CD8-positive, alpha-beta memory T cell (primary cell): ENCODE data around the gene ENG. TPM values are rescaled to one million over a fixed set of nuclear protein-coding genes. Genes with fewer than 3 reads are reported as not detected.

Experiments
- CTCF ChIA-PET: fragments of 350-600 bp; sonication (Branson Sonifier 250); formaldehyde crosslinking; loops from one replicate; lab custom pipeline; 2021; ENCODE audit warnings: antibody characterized with exemption; lab: Charles Lee
- POLR2A ChIA-PET: fragments of 350-600 bp; sonication (Branson Sonifier 250); formaldehyde crosslinking; loops from one replicate; lab custom pipeline; 2021; ENCODE audit warnings: antibody characterized with exemption; lab: Charles Lee
- DNase-seq, 5 donors: peaks; one replicate each; pipeline versions ENCODE4 v3.0.0 to v3.0.0-alpha.2; 2020 to 2022; ENCODE audit warnings: mixed read lengths in 1 of 5
- H3K27ac ChIP-seq: one replicate; pipeline ENCODE4 v1.7.0; 2013; ENCODE audit warnings: low read depth, mild to moderate bottlenecking, low read length, moderate library complexity
- H3K27me3 ChIP-seq: 2 replicates; pipeline ENCODE4 v1.7.0; 2013; ENCODE audit warnings: low read length, mild to moderate bottlenecking; ENCODE audit not compliant: insufficient read depth, poor library complexity, severe bottlenecking
- H3K36me3 ChIP-seq: 2 replicates; pipeline ENCODE4 v1.7.0; 2013; ENCODE audit warnings: mild to moderate bottlenecking, low read length, moderate library complexity; ENCODE audit not compliant: insufficient read depth
- H3K4me1 ChIP-seq: 2 replicates; pipeline ENCODE4 v1.7.0; 2013; ENCODE audit warnings: mild to moderate bottlenecking, low read length, moderate library complexity; ENCODE audit not compliant: insufficient read depth
- H3K4me3 ChIP-seq: 2 replicates; pipeline ENCODE4 v1.7.0; 2013; ENCODE audit warnings: mild to moderate bottlenecking, low read length
- H3K9me3 ChIP-seq: 2 replicates; pipeline ENCODE4 v1.7.0; 2013; ENCODE audit warnings: mild to moderate bottlenecking, low read length
- H3K27ac Mint-ChIP-seq, 8 donors: one replicate each; pipeline ENCODE4 v1.8.0; 2020 to 2021; ENCODE audit warnings: mixed read lengths in 8 of 8, mild to moderate bottlenecking in 6 of 8, inconsistent platforms in 3 of 8, moderate library complexity in 3 of 8
- H3K27me3 Mint-ChIP-seq, 2 donors: one replicate each; pipeline ENCODE4 v1.8.0; 2020 to 2021; ENCODE audit warnings: mixed read lengths in 2 of 2, mild to moderate bottlenecking in 1 of 2, moderate library complexity in 1 of 2
- H3K36me3 Mint-ChIP-seq, 3 donors: one replicate each; pipeline ENCODE4 v1.8.0; 2020 to 2021; ENCODE audit warnings: mixed read lengths in 3 of 3, inconsistent platforms in 1 of 3, mild to moderate bottlenecking in 1 of 3
- H3K4me1 Mint-ChIP-seq, 3 donors: one replicate each; pipeline ENCODE4 v1.8.0; 2020 to 2021; ENCODE audit warnings: mixed read lengths in 3 of 3, inconsistent platforms in 1 of 3, mild to moderate bottlenecking in 1 of 3
- H3K4me3 Mint-ChIP-seq, 7 donors: one replicate each; pipeline ENCODE4 v1.8.0; 2020 to 2021; ENCODE audit warnings: mixed read lengths in 7 of 7, mild to moderate bottlenecking in 6 of 7, moderate library complexity in 4 of 7, inconsistent platforms in 2 of 7
- H3K9me3 Mint-ChIP-seq, 5 donors: one replicate each; pipeline ENCODE4 v1.8.0; 2020 to 2022; ENCODE audit warnings: mixed read lengths in 5 of 5, mild to moderate bottlenecking in 3 of 5, moderate library complexity in 2 of 5, inconsistent platforms in 1 of 5
- polyA plus RNA-seq: library from polyadenylated mRNA; unstranded; fragments of 300-500 nt; fragmentation: Illumina TruSeq; gene quantifications from one replicate; pipeline ENCODE4 v1.2.3, GENCODE V29; 2021
- total RNA-seq, 2 experiments: library from RNA; stranded (reverse); gene quantifications; one replicate each; pipeline ENCODE4 v1.2.3, GENCODE V29; 2021

Gene ENG
- total and polyA plus RNA-seq, 3 experiments from 2014 or later = 7.9 to 19.3 (median 18.9) TPM

DNA sequence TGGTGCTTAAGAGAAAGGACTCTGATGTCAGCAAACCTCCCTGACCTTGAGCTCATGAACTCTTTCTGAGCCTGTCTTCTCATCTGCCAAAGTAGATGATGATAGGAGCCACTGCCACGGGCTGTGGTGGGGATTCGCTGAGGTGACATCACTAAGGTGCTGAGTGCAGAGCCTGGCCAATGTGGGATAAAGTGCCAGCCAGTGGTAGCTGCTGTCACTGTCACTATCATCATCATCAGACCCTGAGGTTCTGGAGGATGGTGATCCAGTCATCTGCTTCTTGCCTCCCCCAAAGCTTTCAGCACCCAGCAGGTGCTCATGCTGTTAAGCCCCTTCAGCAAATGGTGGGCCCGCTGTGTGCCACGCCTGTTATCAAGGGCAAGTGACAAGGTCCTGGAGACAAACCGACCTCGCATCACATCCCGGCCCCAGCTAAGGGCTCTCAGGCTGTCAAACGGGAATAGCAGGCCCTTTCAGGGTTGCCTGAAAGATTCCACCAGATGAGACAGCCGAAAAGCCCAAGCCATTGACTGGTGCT lies 45.4 kb downstream of the ENG start:
- no peak overlapping the region for H3K4me3 ChIP-seq
- H3K36me3 ChIP-seq = peaks cover 32% of the 10 kb centered on the region
- Mint-ChIP-seq H3K9me3 (no peaks in the 10 kb centered on the region), H3K4me3 (peak overlapping the region in 1 of 7 donors; percentile 37), H3K4me1 (peaks cover 7 to 14% (median 9%) of the 10 kb centered on the region in 3 donors), H3K27ac (peak overlapping the region in 1 of 8 donors; percentile 50), H3K27me3 (no peaks in the 10 kb centered on the region), H3K36me3 (peaks cover 0 to 69% (median 8%) of the 10 kb centered on the region in 3 donors)
- DNase-seq = no peak
- no peaks in the 10 kb centered on the region for H3K9me3 ChIP-seq
- ChIA-PET CTCF (interaction anchor here (1.1 to 1.2 kb wide), 2 partner anchors 43 to 60 kb away, joined by 4 read pairs; no protein-coding TSS in a partner anchor), POLR2A (no interaction called here)
- H3K27me3 ChIP-seq = no peaks in the 10 kb centered on the region
- peaks cover 5% of the 10 kb centered on the region for H3K4me1 ChIP-seq
- no peak overlapping the region for H3K27ac ChIP-seq

GRCh38 chr9:127808347-127809001 lies 46.0 kb downstream of the ENG start:
- Histone ChIP-seq H3K27me3 (no peaks in the 10 kb centered on the region), H3K4me3 (no peak overlapping the region), H3K9me3 (no peaks in the 10 kb centered on the region), H3K36me3 (peaks cover 26% of the 10 kb centered on the region), H3K4me1 (peaks cover 11% of the 10 kb centered on the region), H3K27ac (no peak overlapping the region)
- H3K27ac Mint-ChIP-seq = peak overlapping the region in 1 of 8 donors; percentile 50
- H3K4me1 Mint-ChIP-seq = peaks cover 13 to 20% (median 13%) of the 10 kb centered on the region in 3 donors
- ChIA-PET CTCF (interaction anchor here (1.1 to 1.2 kb wide), 2 partner anchors 44 to 61 kb away, joined by 4 read pairs; no protein-coding TSS in a partner anchor), POLR2A (no interaction called here)
- H3K4me3 Mint-ChIP-seq = no peak overlapping the region
- no peak for DNase-seq
- peaks cover 0 to 63% (median 8%) of the 10 kb centered on the region in 3 donors for H3K36me3 Mint-ChIP-seq
- no peaks in the 10 kb centered on the region for H3K27me3 Mint-ChIP-seq
- no peaks in the 10 kb centered on the region for H3K9me3 Mint-ChIP-seq

DNA sequence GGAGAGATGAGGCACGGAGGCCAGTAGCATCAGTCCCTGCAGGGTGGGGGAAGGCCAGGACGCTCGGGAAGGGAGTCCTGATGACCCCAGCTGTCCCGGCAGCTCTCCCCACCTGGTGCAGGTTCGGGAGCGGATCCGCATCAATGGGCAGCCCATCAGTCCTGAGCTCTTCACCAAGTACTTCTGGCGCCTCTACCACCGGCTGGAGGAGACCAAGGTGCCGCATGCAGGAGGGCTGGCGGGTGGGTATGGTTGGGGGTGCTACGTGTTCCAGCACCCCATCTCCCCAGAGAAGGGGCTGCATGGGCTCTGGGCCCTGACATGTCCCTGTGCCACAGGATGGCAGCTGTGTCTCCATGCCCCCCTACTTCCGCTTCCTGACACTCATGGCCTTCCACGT lies 47.6 kb downstream of the ENG start:
- peak overlapping the region in 1 of 7 donors; percentile 40 for H3K4me3 Mint-ChIP-seq
- no peaks in the 10 kb centered on the region for H3K27me3 ChIP-seq
- peaks cover 0 to 54% (median 8%) of the 10 kb centered on the region in 3 donors for H3K36me3 Mint-ChIP-seq
- no peak overlapping the region for H3K4me3 ChIP-seq
- no peaks in the 10 kb centered on the region for H3K9me3 ChIP-seq
- H3K36me3 ChIP-seq = peaks cover 19% of the 10 kb centered on the region
- POLR2A ChIA-PET = interaction anchor here (0.6 kb wide), 1 partner anchor 37 kb away, joined by 10 read pairs; no protein-coding TSS in a partner anchor
- peaks cover 19 to 32% (median 23%) of the 10 kb centered on the region in 3 donors for H3K4me1 Mint-ChIP-seq
- no peaks in the 10 kb centered on the region for H3K9me3 Mint-ChIP-seq
- H3K27me3 Mint-ChIP-seq = peaks cover 0 to 1% of the 10 kb centered on the region in 2 donors
- H3K27ac ChIP-seq = no peak overlapping the region
- CTCF ChIA-PET = no interaction called here
- H3K4me1 ChIP-seq = peaks cover 19% of the 10 kb centered on the region
- peak overlapping the region in 2 of 8 donors; percentile 28 to 81 for H3K27ac Mint-ChIP-seq
- DNase-seq = no peak

- H3K4me1 ChIP-seq = peaks cover 19% of the 10 kb centered on the region
- DNase-seq = peak in 1 of 5 donors; percentile 13
Measured at GRCh38 chr9:127805620-127806019, 48.8 kb downstream of the ENG start.

DNA sequence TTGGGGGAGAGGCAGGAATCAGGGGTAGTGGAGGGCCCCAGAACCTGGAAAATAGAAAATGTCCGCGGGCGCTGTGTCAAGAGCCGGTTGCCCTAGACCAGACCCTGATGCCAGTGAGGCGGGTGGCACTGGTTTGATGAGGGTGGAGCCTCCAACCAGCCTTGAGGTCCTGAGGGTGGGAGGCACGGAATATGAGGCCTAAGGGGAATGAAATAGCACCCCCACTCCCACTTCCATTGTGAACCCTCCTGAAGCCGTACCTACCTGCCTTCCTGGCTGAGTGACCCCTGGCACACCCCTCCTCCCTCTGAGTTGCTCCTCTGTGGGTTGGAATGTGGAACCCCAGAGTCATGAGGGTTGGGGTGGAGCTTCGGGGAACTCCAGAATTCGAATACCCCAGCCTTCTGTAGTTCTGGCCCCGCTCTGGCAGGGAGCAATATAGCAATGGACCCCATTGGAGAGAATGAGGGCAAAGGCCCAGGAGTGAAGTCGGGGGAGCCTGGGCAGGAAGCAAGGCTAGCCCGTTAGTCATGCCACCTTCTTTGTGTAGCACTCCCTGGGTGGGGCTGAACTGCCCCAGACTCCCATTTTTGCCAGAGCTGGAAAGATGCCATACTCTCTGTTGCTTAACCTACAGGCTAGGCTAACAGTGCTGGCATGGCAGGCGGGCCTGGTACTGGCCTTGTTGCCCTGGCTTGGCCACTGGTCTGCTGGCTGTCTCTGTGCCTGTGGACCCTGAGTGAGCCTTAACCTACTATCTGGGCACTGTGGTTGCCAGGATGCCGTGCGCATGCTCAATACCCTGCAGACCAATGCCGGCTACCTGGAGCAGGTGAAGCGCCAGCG lies 50.7 kb downstream of the ENG start:
- peak overlapping the region; percentile 91 to 98 (median 93) for H3K4me3 Mint-ChIP-seq

More at GRCh38 chr9:127805620-127806019, 48.8 kb downstream of the ENG start:
- H3K27me3 Mint-ChIP-seq = peaks cover 0 to 1% of the 10 kb centered on the region in 2 donors
- Histone ChIP-seq H3K27me3 (no peaks in the 10 kb centered on the region), H3K9me3 (no peaks in the 10 kb centered on the region), H3K27ac (no peak overlapping the region), H3K36me3 (peaks cover 19% of the 10 kb centered on the region), H3K4me3 (no peak overlapping the region)
- peak overlapping the region in 5 of 8 donors; percentile 26 to 84 (median 80) for H3K27ac Mint-ChIP-seq
- ChIA-PET CTCF (interaction anchor here (0.9 to 1.4 kb wide), 4 partner anchors 60 to 118 kb away, joined by 3 read pairs; no protein-coding TSS in a partner anchor), POLR2A (no interaction called here)
- no peaks in the 10 kb centered on the region for H3K9me3 Mint-ChIP-seq
- peak overlapping the region in 1 of 7 donors; percentile 51 for H3K4me3 Mint-ChIP-seq
- peaks cover 20 to 38% (median 27%) of the 10 kb centered on the region in 3 donors for H3K4me1 Mint-ChIP-seq
- H3K36me3 Mint-ChIP-seq = peaks cover 0 to 46% (median 6%) of the 10 kb centered on the region in 3 donors

GRCh38 chr9:127802576-127803443 lies 51.6 kb downstream of the ENG start, which contains the start of gene FPGS:
TSS of gene FPGS (plus strand) at chr9:127802882. CDS start at chr9:127802925, 43 bp downstream.
- H3K27ac ChIP-seq = peak within 1 kb of the TSS; percentile 90
- Mint-ChIP-seq H3K9me3 (no peaks in the 10 kb centered on the region), H3K36me3 (peaks cover 0 to 23% (median 5%) of the 10 kb centered on the region in 3 donors), H3K4me1 (peaks cover 20 to 46% (median 28%) of the 10 kb centered on the region in 3 donors), H3K27ac (peak within 1 kb of the TSS; percentile 81 to 100 (median 94)), H3K4me3 (peak within 1 kb of the TSS; percentile 91 to 98 (median 93)), H3K27me3 (peaks cover 0 to 1% of the 10 kb centered on the region in 2 donors)
- peaks cover 20% of the 10 kb centered on the region for H3K4me1 ChIP-seq
- no peaks in the 10 kb centered on the region for H3K9me3 ChIP-seq
- DNase-seq = peak; percentile 79 to 91 (median 85)
- ChIA-PET POLR2A (interaction anchor here (1.0 to 1.7 kb wide), 2 partner anchors 10 to 18 kb away, joined by 5 to 10 read pairs; partner anchors contain the start of gene CDK9), CTCF (interaction anchor here (0.9 to 3.3 kb wide), 5 partner anchors 14 to 119 kb away, joined by 3 to 16 read pairs (median 5); no protein-coding TSS in a partner anchor)
- H3K4me3 ChIP-seq = peak within 1 kb of the TSS; percentile 97
- H3K36me3 ChIP-seq = no peaks in the 10 kb centered on the region
- H3K27me3 ChIP-seq = no peaks in the 10 kb centered on the region

More for the DNA sequence above, 50.7 kb downstream of the ENG start:
- ChIA-PET CTCF (interaction anchor here (1.0 to 3.3 kb wide), 3 partner anchors 62 to 82 kb away, joined by 3 to 16 read pairs (median 3); no protein-coding TSS in a partner anchor), POLR2A (no interaction called here)
- peak overlapping the region; percentile 90 for H3K27ac ChIP-seq
- DNase-seq = peak in 1 of 5 donors; percentile 55
- H3K4me1 ChIP-seq = peaks cover 19% of the 10 kb centered on the region
- H3K27me3 Mint-ChIP-seq = peaks cover 0 to 1% of the 10 kb centered on the region in 2 donors
- no peaks in the 10 kb centered on the region for H3K27me3 ChIP-seq
- peaks cover 20 to 38% (median 27%) of the 10 kb centered on the region in 3 donors for H3K4me1 Mint-ChIP-seq
- H3K9me3 Mint-ChIP-seq = no peaks in the 10 kb centered on the region
- peak overlapping the region; percentile 97 for H3K4me3 ChIP-seq
- H3K27ac Mint-ChIP-seq = peak overlapping the region; percentile 81 to 100 (median 94)
- no peaks in the 10 kb centered on the region for H3K9me3 ChIP-seq
- H3K36me3 Mint-ChIP-seq = peaks cover 0 to 31% (median 5%) of the 10 kb centered on the region in 3 donors
- H3K36me3 ChIP-seq = peaks cover 8% of the 10 kb centered on the region
